ENCODE data around the gene ABCD1. TPM values are rescaled to one million over a fixed set of nuclear protein-coding genes. Genes with fewer than 3 reads are reported as not detected.

Gene ABCD1
- total RNA-seq = 10.5 and 15.2 TPM in 2 replicates

GRCh38 chrX:153724252-153725038 lies at the start of gene ABCD1, which contains the start of gene BCAP31:
TSS of gene ABCD1 (plus strand) at chrX:153724856. CDS start at chrX:153725267, 411 bp downstream.
TSS of gene BCAP31 (minus strand) at chrX:153724387. CDS start at chrX:153723244, 1,143 bp downstream.

GRCh38 chrX:153687121-153688039 lies 37.3 kb upstream of the ABCD1 start, which contains the start of gene SLC6A8:
TSS of gene SLC6A8 (plus strand) at chrX:153687926. CDS start at chrX:153688575, 649 bp downstream.

GRCh38 chrX:153763989-153764755 lies 39.5 kb downstream of the ABCD1 start, which contains the start of gene PLXNB3:
TSS of gene PLXNB3 (plus strand) at chrX:153764249. CDS start at chrX:153765536, 1,287 bp downstream.

DNA sequence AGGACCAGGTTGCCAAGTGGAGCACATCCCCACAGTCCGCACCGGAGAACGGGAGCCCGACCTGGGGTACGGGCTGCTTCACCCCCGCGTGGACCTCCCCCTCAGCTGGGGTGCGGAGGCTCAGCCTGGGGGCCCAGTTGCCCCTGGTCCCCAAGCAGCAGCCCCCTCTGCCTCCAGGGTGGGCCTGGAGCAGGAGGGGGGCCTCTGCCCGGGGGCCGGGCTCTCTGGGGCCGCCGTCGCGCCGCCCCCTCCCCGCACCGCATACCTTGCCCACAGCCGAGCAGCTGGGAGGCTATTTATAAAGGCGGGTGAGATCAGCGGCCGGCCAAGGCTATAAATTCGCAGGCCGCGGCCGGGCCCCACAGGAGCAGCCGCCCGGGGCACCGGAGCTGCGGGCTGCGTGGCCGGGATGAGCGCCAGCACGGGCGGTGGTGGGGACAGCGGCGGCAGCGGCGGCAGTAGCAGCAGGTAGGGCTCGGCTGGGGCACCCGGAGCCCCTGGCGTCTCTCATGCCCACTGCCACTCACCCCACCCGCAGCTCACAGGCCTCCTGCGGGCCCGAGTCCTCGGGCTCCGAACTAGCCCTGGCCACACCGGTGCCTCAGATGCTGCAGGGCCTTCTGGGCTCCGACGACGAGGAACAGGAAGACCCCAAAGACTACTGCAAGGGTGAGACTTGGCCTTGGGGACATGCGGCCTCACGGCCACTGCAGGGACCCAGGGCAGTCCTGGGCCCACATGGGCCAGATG lies 56.2 kb downstream of the ABCD1 start, which contains the start of gene SRPK3:
SRPK3 (plus strand) TSS at position 364 of the 750 bp plus-strand sequence; CDS start at position 410, 46 bp downstream.

Other genes with a start within 250 kb of the ABCD1 start
- 13.4 and 34.2 TPM in 2 replicates for gene BGN, start 229.9 kb upstream of the ABCD1 start, total RNA-seq
- gene ATP2B3, start 207.2 kb upstream of the ABCD1 start, total RNA-seq = not detected in 2 replicates
- 25.4 and 27.7 TPM in 2 replicates for gene CCNQ, start 125.7 kb upstream of the ABCD1 start, total RNA-seq
- gene DUSP9, start 77.7 kb upstream of the ABCD1 start, total RNA-seq = 0.13 and 0.29 TPM in 2 replicates
- not detected in 2 replicates for gene PNCK, start 51.0 kb upstream of the ABCD1 start, total RNA-seq
- 9.6 and 12.8 TPM in 2 replicates for gene SLC6A8, start 36.9 kb upstream of the ABCD1 start, total RNA-seq
- gene BCAP31, start 469 bp upstream of the ABCD1 start, total RNA-seq = 237 and 249 TPM in 2 replicates
- gene PLXNB3, start 39.4 kb downstream of the ABCD1 start, total RNA-seq = 2.2 and 7.0 TPM in 2 replicates
- not detected in 2 replicates for gene SRPK3, start 56.2 kb downstream of the ABCD1 start, total RNA-seq
- gene IDH3G, start 69.5 kb downstream of the ABCD1 start, total RNA-seq = 32.9 and 35.0 TPM in 2 replicates
- gene SSR4, start 69.8 kb downstream of the ABCD1 start, total RNA-seq = 127 and 133 TPM in 2 replicates
- under 0.01 and 0.14 TPM in 2 replicates for gene PDZD4, start 105.7 kb downstream of the ABCD1 start, total RNA-seq
- gene L1CAM, start 161.3 kb downstream of the ABCD1 start, total RNA-seq = 0.27 and 0.50 TPM in 2 replicates
- not detected in 2 replicates for gene AVPR2, start 179.8 kb downstream of the ABCD1 start, total RNA-seq
- 10.5 and 35.1 TPM in 2 replicates for gene ARHGAP4, start 201.4 kb downstream of the ABCD1 start, total RNA-seq
- 114 and 132 TPM in 2 replicates for gene NAA10, start 210.2 kb downstream of the ABCD1 start, total RNA-seq
- 2.3 and 3.1 TPM in 2 replicates for gene RENBP, start 219.8 kb downstream of the ABCD1 start, total RNA-seq
- gene HCFC1, start 247.0 kb downstream of the ABCD1 start, total RNA-seq = 40.6 and 56.9 TPM in 2 replicates
- gene TMEM187, start 247.9 kb downstream of the ABCD1 start, total RNA-seq = 3.7 and 4.0 TPM in 2 replicates